Activated CD4-positive, alpha-beta T cell treated with anti-CD3 and anti-CD28 coated beads for 36 hours (primary cell): Measurements from ENCODE around the gene N4BP2L2. TPM values are rescaled to one million over a fixed set of nuclear protein-coding genes. Genes with fewer than 3 reads are reported as not detected.

Source experiments
- total RNA-seq, 2 experiments: library from RNA; stranded (reverse); gene quantifications; one replicate each; pipeline ENCODE4 v1.2.3, GENCODE V29; 2021

Gene N4BP2L2
- total RNA-seq, 2 experiments from 2014 or later = 95.1 to 105 TPM

Other genes starting within 250 kb of the N4BP2L2 start
- gene ZAR1L, start 223.4 kb downstream of the N4BP2L2 start, total RNA-seq = not detected
- gene BRCA2, start 223.3 kb downstream of the N4BP2L2 start, total RNA-seq = 10 to 100 TPM; 34.1 to 49.0 TPM
- 10 to 100 TPM; 16.1 to 16.5 TPM for gene N4BP2L1, start 110.7 kb downstream of the N4BP2L2 start, total RNA-seq
- 10 to 100 TPM; 51.3 to 75.7 TPM for gene PDS5B, start 47.7 kb upstream of the N4BP2L2 start, total RNA-seq